Lung microvascular endothelial cell (primary cell): ENCODE results near the gene OR51S1. TPM values are rescaled to one million over a fixed set of nuclear protein-coding genes. Genes with fewer than 3 reads are reported as not detected.
A peak's percentile ranks its signal among the peaks of the same experiment; 100 is the strongest.
"Not testable (repeated sequence)": the region's sequence is repeated elsewhere in the genome, so short reads cannot be mapped to it uniquely, and the experiment has no call there.

Experiments used
- DNase-seq, 2 donors: peaks; one replicate each; pipeline versions ENCODE4 v3.0.0 to v3.0.0-alpha.2; 2010; ENCODE audit warnings: low read depth in 2 of 2
- total RNA-seq: library from RNA; depleted of rRNA; stranded (reverse); fragments of >200 nt; gene quantifications from 2 replicates; pipeline ENCODE4 v1.2.1, GENCODE V29; 2014

OR51S1 gene
- total RNA-seq = not detected in 2 replicates

GRCh38 chr11:4848908-4849532 lies at the start of gene OR51S1:
Gene OR51S1 (minus strand): TSS chr11:4849208. CDS start chr11:4849208, 0 bp downstream.
- DNase-seq = no peak

- peak in 1 of 2 donors; percentile 2 for DNase-seq
Measured at GRCh38 chr11:4891996-4892640, 43.1 kb upstream of the OR51S1 start.

GRCh38 chr11:4890279-4890678 lies 41.3 kb upstream of the OR51S1 start:
- DNase-seq = no peak

- DNase-seq = no peak
Measured at GRCh38 chr11:4887591-4887990, 38.6 kb upstream of the OR51S1 start.

GRCh38 chr11:4886186-4886585 lies 37.2 kb upstream of the OR51S1 start:
- DNase-seq = no peak

GRCh38 chr11:4884361-4884760 lies 35.4 kb upstream of the OR51S1 start:
- no peak for DNase-seq

- DNase-seq = no peak
Measured at GRCh38 chr11:4882543-4882942, 33.5 kb upstream of the OR51S1 start.

- DNase-seq = no peak
Measured at GRCh38 chr11:4881860-4882500, 33.0 kb upstream of the OR51S1 start, which contains the start of gene OR51T1. Gene OR51T1 (plus strand): TSS chr11:4881900. CDS start chr11:4881900, 0 bp downstream.

- DNase-seq = no peak
Measured at GRCh38 chr11:4881188-4881587, 32.2 kb upstream of the OR51S1 start.

- DNase-seq = no peak
Measured at GRCh38 chr11:4865855-4866254, 16.8 kb upstream of the OR51S1 start.

- DNase-seq = no peak
Measured at GRCh38 chr11:4863876-4864275, 14.9 kb upstream of the OR51S1 start.

- no peak for DNase-seq
Measured at GRCh38 chr11:4862447-4863236, 13.6 kb upstream of the OR51S1 start.

- not testable (repeated sequence) for DNase-seq
Measured at GRCh38 chr11:4854286-4854685, 5.3 kb upstream of the OR51S1 start.

- DNase-seq = no peak
Measured at GRCh38 chr11:4851033-4851432, 2.0 kb upstream of the OR51S1 start.

- DNase-seq = no peak
Measured at GRCh38 chr11:4839851-4840549, 9.0 kb downstream of the OR51S1 start.

GRCh38 chr11:4830909-4831308 lies 18.1 kb downstream of the OR51S1 start:
- DNase-seq = no peak

GRCh38 chr11:4830346-4830745 lies 18.7 kb downstream of the OR51S1 start:
- no peak for DNase-seq

GRCh38 chr11:4826425-4826824 lies 22.6 kb downstream of the OR51S1 start:
- no peak for DNase-seq

- DNase-seq = no peak
Measured at GRCh38 chr11:4825132-4825531, 23.9 kb downstream of the OR51S1 start.

- no peak for DNase-seq
Measured at GRCh38 chr11:4821021-4821420, 28.0 kb downstream of the OR51S1 start, which contains the start of gene OR51F2. Gene OR51F2 (plus strand): TSS chr11:4821321. CDS start chr11:4821422, 101 bp downstream.

GRCh38 chr11:4809246-4809645 lies 39.8 kb downstream of the OR51S1 start:
- no peak for DNase-seq
